Measurements from ENCODE around the gene FBXW9.
"Not testable (repeated sequence)": the region's sequence is repeated elsewhere in the genome, so short reads cannot be mapped to it uniquely, and the experiment has no call there.

GRCh38 chr19:12725612-12726011, 29.2 kb upstream of the FBXW9 start:
- not testable (repeated sequence) for TF ChIP-seq EZH2phosphoT487 (IDR thresholded peaks at IDR 0.05; ENCODE audit: unreplicated experiment); CTCF (conservative IDR thresholded peaks at IDR 0.05; ENCODE audit: low read depth in 2 of 2); REST (IDR thresholded peaks at IDR 0.05; ENCODE audit: unreplicated experiment); EZH2 (IDR thresholded peaks at IDR 0.05; ENCODE audit: low read depth, unreplicated experiment); POLR2AphosphoS5 (IDR thresholded peaks at IDR 0.05; ENCODE audit: low read depth); NANOG (IDR thresholded peaks at IDR 0.05; ENCODE audit: borderline replicate concordance); CREB1 (CRISPR knock-in tag; IDR thresholded peaks at IDR 0.05; ENCODE audit: low read depth)
